Naive thymus-derived CD4-positive, alpha-beta T cell (primary cell): ENCODE data around the gene RNF8. TPM values are rescaled to one million over a fixed set of nuclear protein-coding genes. Genes with fewer than 3 reads are reported as not detected.
A peak's percentile ranks its signal among the peaks of the same experiment; 100 is the strongest.

ENCODE experiments used
- ATAC-seq: fragments of 150-1000 bp; cut with Tn5 transposase; 2 replicates; pipeline ENCODE4 v1.10.0; 2021; ENCODE audit warnings: mild to moderate bottlenecking, moderate library complexity
- CTCF ChIA-PET: fragments of 350-600 bp; sonication (Branson Sonifier 250); formaldehyde crosslinking; loops from one replicate; lab custom pipeline; 2021; ENCODE audit warnings: antibody characterized with exemption; lab: Charles Lee
- POLR2A ChIA-PET: fragments of 350-600 bp; sonication (Branson Sonifier 250); formaldehyde crosslinking; loops from one replicate; lab custom pipeline; 2021; ENCODE audit warnings: antibody characterized with exemption, inconsistent platforms; lab: Charles Lee
- DNase-seq, 9 donors: peaks; one replicate each; pipeline versions ENCODE4 v3.0.0 to v3.0.0-alpha.2; 2020 to 2022; ENCODE audit warnings: mixed read lengths in 1 of 9
- H3K27ac ChIP-seq: one replicate; pipeline ENCODE4 v1.7.0; 2013; ENCODE audit warnings: mild to moderate bottlenecking, low read depth, low read length, moderate library complexity
- H3K27me3 ChIP-seq, 2 donors: one replicate each; pipeline ENCODE4 v1.7.0; 2013; ENCODE audit warnings: low read length in 2 of 2, mild to moderate bottlenecking in 2 of 2, moderate library complexity in 2 of 2; ENCODE audit not compliant: control insufficient read depth in 2 of 2, insufficient read depth in 2 of 2
- H3K36me3 ChIP-seq, 3 experiments: 1 replicate in 2 of 3; 2 replicates in 1 of 3; pipeline ENCODE4 v1.7.0; 2013; ENCODE audit warnings: low read length in 3 of 3, mild to moderate bottlenecking in 3 of 3, moderate library complexity in 1 of 3; ENCODE audit not compliant: insufficient read depth in 3 of 3, control insufficient read depth in 2 of 3
- H3K4me1 ChIP-seq, 2 donors: one replicate each; pipeline ENCODE4 v1.7.0; 2013; ENCODE audit warnings: low read length in 2 of 2, mild to moderate bottlenecking in 2 of 2, moderate library complexity in 1 of 2; ENCODE audit not compliant: control insufficient read depth in 2 of 2, insufficient read depth in 2 of 2
- H3K4me3 ChIP-seq: 2 replicates; pipeline ENCODE4 v1.7.0; 2013; ENCODE audit warnings: mild to moderate bottlenecking, low read length
- H3K9me3 ChIP-seq, 3 experiments: 1 replicate in 2 of 3; 2 replicates in 1 of 3; pipeline ENCODE4 v1.7.0; 2013; ENCODE audit warnings: low read length in 3 of 3; ENCODE audit not compliant: control insufficient read depth in 2 of 3
- H3K27ac Mint-ChIP-seq, 9 donors: one replicate each; pipeline ENCODE4 v1.8.0; 2020 to 2022; ENCODE audit warnings: mixed read lengths in 9 of 9, mild to moderate bottlenecking in 8 of 9, moderate library complexity in 5 of 9, inconsistent platforms in 2 of 9
- H3K27me3 Mint-ChIP-seq, 5 donors: one replicate each; pipeline ENCODE4 v1.8.0; 2021 to 2022; ENCODE audit warnings: mixed read lengths in 5 of 5, mild to moderate bottlenecking in 1 of 5
- H3K36me3 Mint-ChIP-seq, 5 donors: one replicate each; pipeline ENCODE4 v1.8.0; 2020 to 2022; ENCODE audit warnings: mixed read lengths in 5 of 5, mild to moderate bottlenecking in 3 of 5, inconsistent platforms in 1 of 5
- H3K4me1 Mint-ChIP-seq, 7 donors: one replicate each; pipeline ENCODE4 v1.8.0; 2020 to 2022; ENCODE audit warnings: mixed read lengths in 7 of 7, mild to moderate bottlenecking in 3 of 7, inconsistent platforms in 1 of 7
- H3K4me3 Mint-ChIP-seq, 10 donors: one replicate each; pipeline ENCODE4 v1.8.0; 2020 to 2022; ENCODE audit warnings: mild to moderate bottlenecking in 10 of 10, mixed read lengths in 10 of 10, moderate library complexity in 6 of 10, inconsistent platforms in 2 of 10
- H3K9me3 Mint-ChIP-seq, 11 donors: one replicate each; pipeline ENCODE4 v1.8.0; 2020 to 2022; ENCODE audit warnings: mixed read lengths in 11 of 11, mild to moderate bottlenecking in 4 of 11, inconsistent platforms in 1 of 11, moderate library complexity in 1 of 11
- intact Hi-C, 2 donors: fragments of 100-400 bp; cut with micrococcal nuclease; formaldehyde crosslinking; loops; one replicate each; pipeline ENCODE4 v1.15.1; 2023
- polyA plus RNA-seq, 2 donors: library from polyadenylated mRNA; unstranded; fragments of 300-500 nt; fragmentation: Illumina TruSeq; gene quantifications; one replicate each; pipeline ENCODE4 v1.2.3, GENCODE V29; 2021
- total RNA-seq, 6 experiments: library from RNA in 5 of 6; stranded (reverse) in 5 of 6; gene quantifications; 1 replicate in 5 of 6; 2 replicates in 1 of 6; pipeline ENCODE4 v1.2.3 and lab custom pipeline; 2021 to 2026

Gene RNF8
- total and polyA plus RNA-seq, 7 experiments from 2014 or later: 7.1 to 26.0 (median 15.8) TPM

- Histone ChIP-seq H3K4me3 (no peak overlapping the region), H3K27me3 (no peaks in the 10 kb centered on the region), H3K9me3 (no peaks in the 10 kb centered on the region), H3K4me1 (no peaks in the 10 kb centered on the region), H3K27ac (no peak overlapping the region), H3K36me3 (peaks cover 0 to 38% (median 4%) of the 10 kb centered on the region in 3 experiments)
- CTCF ChIA-PET: interaction anchor here (1.2 kb wide), 1 partner anchor 17 kb away, joined by 3 read pairs; no protein-coding TSS in a partner anchor
- POLR2A ChIA-PET: no interaction called here
- H3K9me3 Mint-ChIP-seq: no peaks in the 10 kb centered on the region
- H3K27ac Mint-ChIP-seq: no peak overlapping the region
- intact Hi-C loops: no loop called here
- no peak for DNase-seq
- H3K4me1 Mint-ChIP-seq: peaks cover 0 to 30% (median 0%) of the 10 kb centered on the region in 7 donors
- no peak for ATAC-seq
- H3K27me3 Mint-ChIP-seq: no peaks in the 10 kb centered on the region
- H3K4me3 Mint-ChIP-seq: no peak overlapping the region
- peaks cover 3 to 31% (median 13%) of the 10 kb centered on the region in 5 donors for H3K36me3 Mint-ChIP-seq
Measured at GRCh38 chr6:37309046-37309445, 44.7 kb upstream of the RNF8 start.

DNA sequence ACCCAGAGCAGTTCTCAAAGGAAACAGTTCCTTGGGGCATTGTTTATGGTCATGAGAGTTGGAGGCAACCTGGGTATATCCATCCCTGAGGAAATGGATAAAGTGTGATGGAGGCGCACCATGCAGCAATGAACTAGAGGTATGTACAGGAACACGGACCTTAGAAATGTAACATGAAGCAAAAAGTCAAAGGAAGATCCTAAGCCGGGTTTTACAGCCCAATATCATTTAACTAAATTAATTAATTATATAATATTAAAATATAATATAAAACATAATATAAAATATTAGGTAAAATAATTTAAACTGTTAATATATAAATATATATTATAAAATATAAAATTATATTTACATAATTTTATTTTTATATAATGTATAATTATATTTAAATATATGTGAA is 44.1 kb upstream of the RNF8 start:
- peaks cover 5 to 27% (median 10%) of the 10 kb centered on the region in 5 donors for H3K36me3 Mint-ChIP-seq
- ATAC-seq (no peak), DNase-seq (no peak)
- no peaks in the 10 kb centered on the region for H3K27me3 Mint-ChIP-seq
- H3K27ac Mint-ChIP-seq: no peak overlapping the region
- Histone ChIP-seq H3K4me1 (no peaks in the 10 kb centered on the region), H3K9me3 (no peaks in the 10 kb centered on the region), H3K4me3 (no peak overlapping the region), H3K27ac (no peak overlapping the region), H3K36me3 (peaks cover 0 to 41% (median 4%) of the 10 kb centered on the region in 3 experiments), H3K27me3 (no peaks in the 10 kb centered on the region)
- H3K9me3 Mint-ChIP-seq: no peaks in the 10 kb centered on the region
- POLR2A ChIA-PET: no interaction called here
- H3K4me1 Mint-ChIP-seq: peaks cover 0 to 34% (median 1%) of the 10 kb centered on the region in 7 donors
- CTCF ChIA-PET: interaction anchor here (0.6 to 1.2 kb wide), 2 partner anchors 16 to 305 kb away, joined by 3 read pairs; no protein-coding TSS in a partner anchor
- no peak overlapping the region for H3K4me3 Mint-ChIP-seq
- intact Hi-C loops: no loop called here

DNA sequence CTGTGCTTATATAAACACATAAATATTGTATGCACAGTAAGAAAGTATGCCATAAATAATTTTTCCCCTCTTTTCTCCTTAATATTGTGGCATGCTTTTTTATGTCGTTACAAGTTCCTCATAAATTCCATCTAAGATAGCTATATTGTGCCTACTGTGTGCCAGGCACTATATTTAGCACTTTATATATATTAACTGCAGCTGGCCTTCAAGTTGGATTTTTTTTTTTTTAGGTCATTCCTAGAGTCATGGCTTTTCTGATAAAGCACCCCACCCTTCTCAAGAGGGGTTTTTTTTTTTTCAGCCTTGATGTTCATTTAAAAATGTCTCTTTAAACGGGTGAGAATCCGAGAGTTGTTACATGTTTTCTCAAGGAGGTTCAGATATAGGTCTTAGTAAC is 42.8 kb upstream of the RNF8 start:
- no peak overlapping the region for H3K27ac ChIP-seq
- intact Hi-C loops: no loop called here
- H3K36me3 ChIP-seq: peaks cover 1 to 46% (median 8%) of the 10 kb centered on the region in 3 experiments
- H3K4me3 Mint-ChIP-seq: no peak overlapping the region
- peaks cover 5 to 23% (median 13%) of the 10 kb centered on the region in 5 donors for H3K36me3 Mint-ChIP-seq
- no peaks in the 10 kb centered on the region for H3K9me3 Mint-ChIP-seq
- no peaks in the 10 kb centered on the region for H3K27me3 Mint-ChIP-seq
- POLR2A ChIA-PET: interaction anchor here (0.6 kb wide), 1 partner anchor 69 kb away, joined by 4 read pairs; no protein-coding TSS in a partner anchor
- H3K4me1 Mint-ChIP-seq: peaks cover 0 to 35% (median 3%) of the 10 kb centered on the region in 7 donors
- DNase-seq (no peak), ATAC-seq (no peak)
- no peaks in the 10 kb centered on the region for H3K4me1 ChIP-seq
- no peak overlapping the region for H3K27ac Mint-ChIP-seq
- no peak overlapping the region for H3K4me3 ChIP-seq
- H3K9me3 ChIP-seq: no peaks in the 10 kb centered on the region
- CTCF ChIA-PET: interaction anchor here (0.6 to 0.8 kb wide), 2 partner anchors 17 to 1316 kb away, joined by 3 to 5 read pairs; no protein-coding TSS in a partner anchor
- no peaks in the 10 kb centered on the region for H3K27me3 ChIP-seq

DNA sequence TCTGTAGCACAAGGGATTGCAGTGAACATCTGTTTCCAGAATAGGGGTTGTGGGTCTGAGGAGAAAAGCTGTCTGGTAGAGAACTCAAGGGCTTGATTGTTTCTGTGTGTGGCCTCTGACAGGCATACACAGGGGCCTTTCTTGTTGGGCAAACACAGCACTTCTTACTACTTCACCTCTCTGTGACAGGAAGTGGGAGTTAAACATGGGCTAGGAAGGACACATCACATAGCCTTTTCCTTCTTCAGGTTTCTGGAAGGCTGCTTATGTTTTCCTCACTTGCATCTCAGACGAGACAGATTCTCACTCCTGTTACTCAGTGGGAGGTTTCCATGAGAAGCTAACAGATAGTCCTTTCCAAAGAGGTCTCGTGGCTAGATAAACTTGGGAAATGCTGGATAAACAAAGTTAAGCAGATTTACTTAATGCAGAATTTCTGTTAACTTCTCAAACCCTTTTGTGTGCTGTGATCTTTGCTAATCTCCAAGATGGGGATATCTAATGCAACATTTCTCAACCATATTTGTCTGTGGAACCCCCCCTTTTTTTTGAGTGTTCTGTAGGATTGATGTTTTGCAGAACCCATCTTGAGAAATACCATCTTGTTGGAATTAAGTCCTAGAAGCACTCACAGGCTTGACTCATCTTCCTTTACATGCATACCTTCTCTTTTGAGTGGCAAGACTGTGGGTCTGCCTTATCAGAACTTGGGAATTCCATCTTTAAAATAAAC is 41.9 kb upstream of the RNF8 start:
- no peaks in the 10 kb centered on the region for H3K9me3 ChIP-seq
- Mint-ChIP-seq H3K4me1 (peaks cover 0 to 32% (median 3%) of the 10 kb centered on the region in 7 donors), H3K36me3 (peaks cover 5 to 21% (median 13%) of the 10 kb centered on the region in 5 donors), H3K9me3 (no peaks in the 10 kb centered on the region), H3K27me3 (no peaks in the 10 kb centered on the region), H3K27ac (peak overlapping the region in 3 of 9 donors; percentile 17 to 62 (median 38)), H3K4me3 (no peak overlapping the region)
- ATAC-seq (no peak), DNase-seq (no peak)
- H3K36me3 ChIP-seq: peaks cover 4 to 49% (median 6%) of the 10 kb centered on the region in 3 experiments
- no peaks in the 10 kb centered on the region for H3K4me1 ChIP-seq
- ChIA-PET CTCF (no interaction called here), POLR2A (no interaction called here)
- no peak overlapping the region for H3K4me3 ChIP-seq
- no peaks in the 10 kb centered on the region for H3K27me3 ChIP-seq
- intact Hi-C loops: no loop called here
- no peak overlapping the region for H3K27ac ChIP-seq

- Mint-ChIP-seq H3K27me3 (no peaks in the 10 kb centered on the region), H3K9me3 (no peaks in the 10 kb centered on the region), H3K4me3 (no peak overlapping the region), H3K27ac (peak overlapping the region in 2 of 9 donors; percentile 6), H3K36me3 (peaks cover 5 to 14% (median 13%) of the 10 kb centered on the region in 5 donors), H3K4me1 (peaks cover 0 to 30% (median 3%) of the 10 kb centered on the region in 7 donors)
- Histone ChIP-seq H3K27ac (no peak overlapping the region), H3K4me1 (no peaks in the 10 kb centered on the region), H3K4me3 (no peak overlapping the region), H3K27me3 (no peaks in the 10 kb centered on the region), H3K36me3 (peaks cover 11 to 65% (median 18%) of the 10 kb centered on the region in 3 experiments), H3K9me3 (no peaks in the 10 kb centered on the region)
- intact Hi-C loops: loop anchor here in 1 of 2 donors (2.0 kb wide), 2 partner anchors 91 to 103 kb away; no protein-coding TSS in a partner anchor
- ChIA-PET CTCF (interaction anchor here (0.5 to 2.2 kb wide), 6 partner anchors 12 to 550 kb away, joined by 3 to 13 read pairs (median 5); no protein-coding TSS in a partner anchor), POLR2A (interaction anchor here (0.6 kb wide), 1 partner anchor 758 kb away, joined by 3 read pairs; no protein-coding TSS in a partner anchor)
- ATAC-seq (no peak), DNase-seq (no peak)
Measured at GRCh38 chr6:37313723-37314486, 39.9 kb upstream of the RNF8 start.

DNA sequence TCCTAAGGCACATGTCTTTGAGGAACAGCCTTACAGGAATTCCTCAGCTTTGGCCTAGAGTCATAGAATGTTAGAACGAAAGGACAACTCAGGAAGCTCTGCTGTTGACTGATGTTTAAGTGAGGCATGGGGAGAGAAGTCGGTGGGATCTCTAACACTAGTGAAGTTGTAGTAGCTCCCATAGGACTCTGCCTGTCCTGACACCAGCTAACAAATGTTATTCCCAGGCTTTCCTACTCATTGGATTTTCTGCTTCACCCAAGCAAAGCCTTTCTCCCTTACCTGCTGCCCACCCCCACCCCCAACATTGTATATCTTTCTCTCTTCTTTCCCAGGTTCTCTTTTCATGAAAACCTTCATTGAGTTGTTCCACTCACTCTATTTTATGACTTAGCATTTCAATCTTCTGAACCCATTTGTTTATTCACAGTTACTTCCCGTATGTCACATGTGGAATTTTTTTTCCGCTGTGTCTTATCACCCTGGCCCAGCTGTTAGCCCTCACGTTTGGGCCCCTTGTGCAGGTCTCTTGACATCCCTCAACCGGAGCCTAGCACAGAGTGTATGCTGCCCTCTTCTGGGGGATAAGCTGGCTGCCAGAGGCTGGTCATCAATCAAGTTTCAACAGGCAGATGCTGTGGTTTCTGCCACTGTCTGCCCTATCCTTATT is 39.2 kb upstream of the RNF8 start:
- H3K36me3 ChIP-seq: peaks cover 11 to 67% (median 18%) of the 10 kb centered on the region in 3 experiments
- no peaks in the 10 kb centered on the region for H3K27me3 Mint-ChIP-seq
- peaks cover 5 to 14% (median 10%) of the 10 kb centered on the region in 5 donors for H3K36me3 Mint-ChIP-seq
- H3K27ac Mint-ChIP-seq: peak overlapping the region in 4 of 9 donors; percentile 0 to 68 (median 16)
- no peaks in the 10 kb centered on the region for H3K4me1 ChIP-seq
- ATAC-seq: peak; percentile 72
- peaks cover 0 to 25% (median under 1%) of the 10 kb centered on the region in 7 donors for H3K4me1 Mint-ChIP-seq
- intact Hi-C loops: loop anchor here (1.0 to 2.0 kb wide), 3 partner anchors 92 to 296 kb away; no protein-coding TSS in a partner anchor
- no peaks in the 10 kb centered on the region for H3K9me3 ChIP-seq
- H3K27me3 ChIP-seq: no peaks in the 10 kb centered on the region
- peaks cover 0 to under 1% (median 0%) of the 10 kb centered on the region in 11 donors for H3K9me3 Mint-ChIP-seq
- no peak overlapping the region for H3K4me3 ChIP-seq
- ChIA-PET POLR2A (no interaction called here), CTCF (interaction anchor here (1.0 to 2.2 kb wide), 5 partner anchors 11 to 297 kb away, joined by 3 to 13 read pairs (median 5); no protein-coding TSS in a partner anchor)
- DNase-seq: peak in 6 of 9 donors; percentile 2 to 40 (median 20)
- no peak overlapping the region for H3K4me3 Mint-ChIP-seq
- H3K27ac ChIP-seq: no peak overlapping the region
